Neural cell (in vitro differentiated cells): Measurements from ENCODE around the gene USP27X. TPM values are rescaled to one million over a fixed set of nuclear protein-coding genes. Genes with fewer than 3 reads are reported as not detected.

ENCODE experiments used
- H2AFZ ChIP-seq: fragments of 200-600, 300-800 bp; sonication (generic), shearing (Covaris generic); 2 replicates; pipeline ENCODE4 v1.6.0; 2014; ENCODE audit warnings: low read depth, mild to moderate bottlenecking, antibody characterized with exemption, low read length, moderate library complexity
- H3F3A ChIP-seq: fragments of 200-600 bp; shearing (Covaris generic); 2 replicates; pipeline ENCODE4 v1.6.1; 2016; ENCODE audit warnings: mild to moderate bottlenecking, moderate library complexity, mixed read lengths, antibody characterized with exemption, low read length; ENCODE audit not compliant: insufficient read depth, poor library complexity, severe bottlenecking
- H3K27ac ChIP-seq: fragments of 200-600, 300-800 bp; sonication (generic), shearing (Covaris generic); 2 replicates; pipeline ENCODE4 v1.5.1; 2014; ENCODE audit warnings: mild to moderate bottlenecking, low read length, moderate library complexity
- H3K27me3 ChIP-seq: fragments of 300-800, 200-600 bp; sonication (generic), shearing (Covaris generic); 2 replicates; pipeline ENCODE4 v1.6.0; 2014; ENCODE audit warnings: mild to moderate bottlenecking, low read depth, low read length, moderate library complexity; ENCODE audit not compliant: insufficient read depth
- H3K36me3 ChIP-seq: fragments of 300-800, 200-600 bp; sonication (generic), shearing (Covaris generic); 2 replicates; pipeline ENCODE4 v1.5.1; 2014; ENCODE audit warnings: mild to moderate bottlenecking, antibody characterized with exemption, low read length, moderate library complexity; ENCODE audit not compliant: insufficient read depth
- H3K4me2 ChIP-seq: fragments of 300-800, 200-600 bp; sonication (generic), shearing (Covaris generic); 2 replicates; pipeline ENCODE4 v1.6.0; 2014; ENCODE audit warnings: mild to moderate bottlenecking, low read length
- H3K4me3 ChIP-seq: fragments of 300-800, 200-600 bp; sonication (generic), shearing (Covaris generic); 2 replicates; pipeline ENCODE4 v1.5.1; 2014; ENCODE audit warnings: mild to moderate bottlenecking, low read length, moderate library complexity
- H3K79me2 ChIP-seq: fragments of 200-600 bp; shearing (Covaris generic); replicated peaks from 2 replicates; pipeline ENCODE4 v1.6.0; 2014; ENCODE audit warnings: mild to moderate bottlenecking, low read length, moderate library complexity; ENCODE audit not compliant: insufficient read depth
- H3K9ac ChIP-seq: fragments of 300-800, 200-600 bp; sonication (generic), shearing (Covaris generic); 2 replicates; pipeline ENCODE4 v1.6.1; 2016; ENCODE audit warnings: mild to moderate bottlenecking, low read length, mixed read lengths
- H3K9me2 ChIP-seq: fragments of 200-600 bp; shearing (Covaris generic); 2 replicates; pipeline ENCODE4 v1.6.1; 2016; ENCODE audit warnings: mild to moderate bottlenecking, low read length, mixed read lengths; ENCODE audit not compliant: insufficient read depth
- H3K9me3 ChIP-seq: fragments of 200-600, 300-800 bp; sonication (generic), shearing (Covaris generic); 2 replicates; pipeline ENCODE4 v1.6.1; 2016; ENCODE audit warnings: mild to moderate bottlenecking, mixed run types, low read length, moderate library complexity, mixed read lengths
- H4K20me1 ChIP-seq: fragments of 200-600 bp; shearing (Covaris generic); 2 replicates; pipeline ENCODE4 v1.6.1; 2016; ENCODE audit warnings: mild to moderate bottlenecking, mixed run types; ENCODE audit not compliant: insufficient read depth
- CTCF ChIP-seq: fragments of 450-650 bp; IDR thresholded peaks from 2 replicates; pipeline ENCODE4 v1.5.1; 2014; ENCODE audit warnings: antibody characterized with exemption, mild to moderate bottlenecking, moderate library complexity; ENCODE audit not compliant: poor library complexity, severe bottlenecking
- EP300 ChIP-seq: fragments of 450-650 bp; conservative IDR thresholded peaks from 2 replicates; pipeline ENCODE4 v1.6.1; 2014; ENCODE audit warnings: antibody characterized with exemption, mild to moderate bottlenecking, moderate library complexity; ENCODE audit not compliant: poor library complexity, severe bottlenecking
- EZH2 ChIP-seq: fragments of 200-600, 300-800 bp; shearing (Covaris generic), sonication (generic); IDR thresholded peaks from 2 replicates; pipeline ENCODE4 v1.6.1; 2014; ENCODE audit warnings: antibody characterized with exemption, low read length, borderline replicate concordance, mild to moderate bottlenecking; ENCODE audit not compliant: insufficient read depth, poor library complexity, severe bottlenecking
- MXI1 ChIP-seq: fragments of 450-650 bp; conservative IDR thresholded peaks from 2 replicates; pipeline ENCODE4 v1.6.1; 2014; ENCODE audit warnings: antibody characterized with exemption, mild to moderate bottlenecking; ENCODE audit not compliant: poor library complexity, severe bottlenecking
- POLR2AphosphoS5 ChIP-seq: IDR thresholded peaks from 2 replicates; pipeline ENCODE4 v1.6.1; 2012
- RAD21 ChIP-seq: fragments of 450-650 bp; conservative IDR thresholded peaks from 2 replicates; pipeline ENCODE4 v1.6.1; 2014; ENCODE audit warnings: antibody characterized with exemption, mild to moderate bottlenecking, moderate library complexity
- SMC3 ChIP-seq: fragments of 450-650 bp; conservative IDR thresholded peaks from 2 replicates; pipeline ENCODE4 v1.6.1; 2014; ENCODE audit warnings: antibody characterized with exemption, mild to moderate bottlenecking, moderate library complexity; ENCODE audit not compliant: poor library complexity
- TAF1 ChIP-seq: IDR thresholded peaks from 2 replicates; pipeline ENCODE4 v1.6.1; 2012; ENCODE audit warnings: low read depth
- polyA plus RNA-seq: library from polyadenylated mRNA; depleted of rRNA; stranded (reverse); fragments of >200 nt; gene quantifications from 2 replicates; pipeline ENCODE4 v1.2.3, GENCODE V29; 2014
- TF ChIP-seq, protein P1 (sequence below): IDR thresholded peaks from 2 replicates; pipeline ENCODE4 v1.6.1; 2012; ENCODE audit warnings: borderline replicate concordance

USP27X gene
- polyA plus RNA-seq, 1 donor from 2014 or later, result 8.0 TPM

DNA sequence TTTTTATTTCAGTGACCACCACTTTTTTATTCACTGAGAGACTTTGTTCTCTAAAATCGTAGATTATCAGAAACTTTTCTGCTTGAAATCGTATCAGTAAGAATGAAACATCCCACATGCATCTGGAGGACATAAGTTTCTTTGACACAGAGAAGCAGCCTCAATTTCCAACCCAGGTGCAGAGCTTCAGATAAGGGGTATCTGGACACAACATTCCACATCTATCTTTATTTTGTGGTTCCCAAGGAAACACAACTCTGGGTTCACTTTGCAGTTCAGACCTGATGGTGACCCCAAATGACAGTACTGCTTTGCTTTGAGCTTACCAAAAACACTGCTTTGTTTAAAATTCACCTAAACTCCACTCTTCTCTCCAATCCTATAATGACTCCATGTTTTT is 41.8 kb downstream of the USP27X start:
- H3K36me3 ChIP-seq, result no peaks in the 10 kb centered on the region
- H4K20me1 ChIP-seq, result no peaks in the 10 kb centered on the region
- TF ChIP-seq POLR2AphosphoS5, result no peak
- no peak for TF ChIP-seq SMC3
- no peak for TF ChIP-seq MXI1
- no peak for TF ChIP-seq TAF1
- TF ChIP-seq CTCF, result no peak
- TF ChIP-seq, protein P1, sequence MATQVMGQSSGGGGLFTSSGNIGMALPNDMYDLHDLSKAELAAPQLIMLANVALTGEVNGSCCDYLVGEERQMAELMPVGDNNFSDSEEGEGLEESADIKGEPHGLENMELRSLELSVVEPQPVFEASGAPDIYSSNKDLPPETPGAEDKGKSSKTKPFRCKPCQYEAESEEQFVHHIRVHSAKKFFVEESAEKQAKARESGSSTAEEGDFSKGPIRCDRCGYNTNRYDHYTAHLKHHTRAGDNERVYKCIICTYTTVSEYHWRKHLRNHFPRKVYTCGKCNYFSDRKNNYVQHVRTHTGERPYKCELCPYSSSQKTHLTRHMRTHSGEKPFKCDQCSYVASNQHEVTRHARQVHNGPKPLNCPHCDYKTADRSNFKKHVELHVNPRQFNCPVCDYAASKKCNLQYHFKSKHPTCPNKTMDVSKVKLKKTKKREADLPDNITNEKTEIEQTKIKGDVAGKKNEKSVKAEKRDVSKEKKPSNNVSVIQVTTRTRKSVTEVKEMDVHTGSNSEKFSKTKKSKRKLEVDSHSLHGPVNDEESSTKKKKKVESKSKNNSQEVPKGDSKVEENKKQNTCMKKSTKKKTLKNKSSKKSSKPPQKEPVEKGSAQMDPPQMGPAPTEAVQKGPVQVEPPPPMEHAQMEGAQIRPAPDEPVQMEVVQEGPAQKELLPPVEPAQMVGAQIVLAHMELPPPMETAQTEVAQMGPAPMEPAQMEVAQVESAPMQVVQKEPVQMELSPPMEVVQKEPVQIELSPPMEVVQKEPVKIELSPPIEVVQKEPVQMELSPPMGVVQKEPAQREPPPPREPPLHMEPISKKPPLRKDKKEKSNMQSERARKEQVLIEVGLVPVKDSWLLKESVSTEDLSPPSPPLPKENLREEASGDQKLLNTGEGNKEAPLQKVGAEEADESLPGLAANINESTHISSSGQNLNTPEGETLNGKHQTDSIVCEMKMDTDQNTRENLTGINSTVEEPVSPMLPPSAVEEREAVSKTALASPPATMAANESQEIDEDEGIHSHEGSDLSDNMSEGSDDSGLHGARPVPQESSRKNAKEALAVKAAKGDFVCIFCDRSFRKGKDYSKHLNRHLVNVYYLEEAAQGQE, result no peak
- no peak overlapping the region for H2AFZ ChIP-seq
- no peaks in the 10 kb centered on the region for H3K79me2 ChIP-seq
- no peaks in the 10 kb centered on the region for H3K9me3 ChIP-seq
- no peaks in the 10 kb centered on the region for H3F3A ChIP-seq
- no peak overlapping the region for H3K9ac ChIP-seq
- H3K9me2 ChIP-seq, result no peaks in the 10 kb centered on the region
- no peak overlapping the region for H3K27ac ChIP-seq
- H3K4me3 ChIP-seq, result no peak overlapping the region
- no peaks in the 10 kb centered on the region for H3K27me3 ChIP-seq
- no peak overlapping the region for H3K4me2 ChIP-seq

DNA sequence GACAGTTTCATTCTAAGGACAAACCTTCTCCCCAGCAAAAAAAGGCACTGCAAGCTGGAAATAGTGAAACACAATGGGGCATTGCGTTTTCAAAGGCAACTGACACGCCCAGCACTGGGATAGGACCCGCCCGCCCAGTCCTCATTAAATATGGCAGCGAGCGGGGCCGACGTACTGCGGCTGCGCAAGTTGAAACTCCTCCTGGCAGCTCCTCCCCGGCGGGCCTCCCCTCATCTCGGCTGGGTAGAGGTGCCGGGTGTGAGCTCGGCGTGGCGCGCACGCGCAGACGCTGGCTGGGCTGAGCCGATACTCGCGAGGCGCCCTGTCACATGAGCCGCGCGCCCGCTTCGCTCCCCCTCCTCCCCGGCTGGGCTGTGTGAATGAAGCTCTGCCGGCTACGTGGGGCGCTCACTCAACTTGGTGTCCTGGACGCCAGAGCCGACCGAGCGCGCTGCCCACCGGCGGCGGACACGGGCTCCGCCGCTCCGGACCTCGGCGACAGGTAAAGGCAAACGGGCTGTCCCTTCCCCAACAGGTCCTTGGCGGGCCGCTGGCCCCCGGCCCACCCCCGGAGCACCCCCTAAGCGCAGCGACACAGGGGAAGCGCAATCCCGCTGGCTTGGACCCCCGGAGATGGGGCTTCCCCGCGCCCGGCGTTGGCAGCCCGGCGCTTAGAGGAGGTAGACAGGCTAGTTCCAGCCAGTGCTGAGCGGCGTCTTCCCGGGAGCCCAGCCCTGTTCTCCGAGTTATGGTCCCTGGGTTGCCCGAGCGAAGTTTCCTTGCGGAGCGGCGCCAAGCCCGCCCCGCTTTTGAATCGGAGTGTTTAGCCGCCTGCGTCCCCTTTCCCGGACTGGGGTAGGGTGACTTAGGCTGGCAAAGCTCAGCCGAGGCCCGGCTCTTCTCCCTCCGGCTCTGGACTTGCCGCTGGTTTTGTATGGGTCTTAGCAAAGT is 43.3 kb downstream of the USP27X start, which contains the start of gene CLCN5:
Gene CLCN5 (plus strand): TSS at position 306 of the 951 bp plus-strand sequence. CDS start 2,703 bp downstream, outside the sequence.
- Histone ChIP-seq H3K9me2 (no peaks in the 10 kb centered on the region), H3K9me3 (no peaks in the 10 kb centered on the region), H3K27me3 (no peaks in the 10 kb centered on the region), H3K4me3 (peak within 1 kb of the TSS; percentile 85), H3K36me3 (no peaks in the 10 kb centered on the region), H2AFZ (peak within 1 kb of the TSS; percentile 45), H3K4me2 (peak within 1 kb of the TSS; percentile 30), H3K27ac (peak within 1 kb of the TSS; percentile 73), H4K20me1 (no peaks in the 10 kb centered on the region), H3K9ac (peak within 1 kb of the TSS; percentile 58), H3K79me2 (no peaks in the 10 kb centered on the region), H3F3A (no peaks in the 10 kb centered on the region)
- TF ChIP-seq CTCF (no peak), MXI1 (peak; percentile 36), TAF1 (no peak), SMC3 (peak; percentile 23), POLR2AphosphoS5 (peak; percentile 27), EP300 (no peak), EZH2 (no peak), RAD21 (peak; percentile 21)
- TF ChIP-seq, protein P1, result no peak
